Ovary (tissue), 9 donors: ENCODE results near the gene PPP1R18. TPM values are rescaled to one million over a fixed set of nuclear protein-coding genes. Genes with fewer than 3 reads are reported as not detected.

Source experiments
- DNase-seq, 5 donors: peaks; one replicate each; pipeline ENCODE4 v3.0.0-alpha.2; 2019 to 2020
- H3K27ac ChIP-seq, 2 donors: fragments of 200-600 bp; one replicate each; pipeline versions ENCODE4 v1.5.1 to v1.8.0; 2019 to 2022
- H3K27me3 ChIP-seq: fragments of 200-600 bp; one replicate; pipeline ENCODE4 v1.8.0; 2022
- H3K36me3 ChIP-seq: fragments of 200-600 bp; sonication (generic); one replicate; pipeline ENCODE4 v1.5.1; 2019
- H3K4me1 ChIP-seq: one replicate; pipeline ENCODE4 v1.8.1; 2013; ENCODE audit warnings: mild to moderate bottlenecking, moderate library complexity; ENCODE audit not compliant: insufficient read depth
- H3K4me3 ChIP-seq: fragments of 200-600 bp; sonication (generic); one replicate; pipeline ENCODE4 v1.5.1; 2017
- H3K9me3 ChIP-seq, 2 donors: fragments of 200-600 bp in 1 of 2; sonication (generic) in 1 of 2; one replicate each; pipeline versions ENCODE4 v1.5.1 to v1.8.1; 2013 to 2019; ENCODE audit warnings: mild to moderate bottlenecking in 1 of 2, moderate library complexity in 1 of 2
- CTCF ChIP-seq, 3 donors: fragments of 450-650 bp in 2 of 3; fragments of 200-600 bp in 1 of 3; IDR thresholded peaks; one replicate each; pipeline versions ENCODE4 v1.5.1 to v1.8.0; 2016 to 2022; ENCODE audit warnings: antibody characterized with exemption in 3 of 3, mild to moderate bottlenecking in 1 of 3
- EP300 ChIP-seq: sonication (generic); formaldehyde crosslinking; IDR thresholded peaks from one replicate; pipeline ENCODE4 v1.6.1; 2017; ENCODE audit warnings: antibody characterized with exemption
- POLR2A ChIP-seq: fragments of 450-650 bp; IDR thresholded peaks from one replicate; pipeline ENCODE4 v1.6.1; 2017; ENCODE audit warnings: antibody characterized with exemption, mild to moderate bottlenecking, moderate library complexity
- WGBS, 3 donors: extraction: QIAGEN DNeasy Blood & Tissue Kit in 1 of 3; methylation state at CpG; one replicate each; pipeline versions ENCODE4 v1.1.5 to v1.1.7; 2013 to 2017; 5-methylcytosine and 5-hydroxymethylcytosine counted together
- intact Hi-C, 4 donors: fragments of 100-400 bp; cut with DNase I; formaldehyde crosslinking; loops; one replicate each; pipeline versions ENCODE4 v1.11.0 to v1.15.1; 2022 to 2023
- polyA plus RNA-seq, 2 donors: library from polyadenylated mRNA; stranded (reverse); fragments of 200-250 nt in 1 of 2; fragments of 350-450 nt in 1 of 2; fragmentation: Illumina TruSeq in 1 of 2; extraction: RNeasy Lipid Tissue Mini Kit (QIAGEN cat#74804) in 1 of 2; gene quantifications; one replicate each; pipeline ENCODE4 v1.2.3, GENCODE V29; 2013 to 2014
- total RNA-seq, 7 donors: library from RNA; depleted of rRNA in 2 of 7; stranded (reverse); fragments of >200 nt in 2 of 7; fragmentation: NEBNext Ultra II Directional in 3 of 7; extraction: Animal tissue kit (Norgen Biotek cat#: 25700) in 3 of 7; gene quantifications; one replicate each; pipeline versions ENCODE4 v1.1.0 to v1.2.4, GENCODE V29; 2016 to 2023
- donor health status: DM: no; HTN: no; CAD: no; lungs with moderate emphysema.
- donor health status: DM: no; HTN: no; CAD: no.
- donor health status: Bipolar disorder and iron deficiency.
- donor health status: DM: yes; HTN: yes; CAD: no.
- donor health status: DM: no; HTN: no; CAD: no.
- donor health status: DM: yes; HTN: yes; CAD: no.

Gene PPP1R18
- total and polyA plus RNA-seq, 9 donors: 14.7 to 95.9 (median 56.0) TPM

- no peaks in the 10 kb centered on the region for H3K9me3 ChIP-seq
- WGBS, 3 donors: 56 to 61% (median 58%) methylated on average over 30 of the region's 30 CpGs
- no peaks in the 10 kb centered on the region for H3K4me1 ChIP-seq
- H3K27ac ChIP-seq: no peak overlapping the region
- DNase-seq: peak in 4 of 5 donors; percentile 60 to 72 (median 64)
- no peak overlapping the region for H3K4me3 ChIP-seq
- TF ChIP-seq EP300: no peak
- no peak for TF ChIP-seq POLR2A
- TF ChIP-seq CTCF (IDR thresholded peaks at IDR 0.05): peak in 2 of 3 donors; percentile 17 to 35
- H3K36me3 ChIP-seq: no peaks in the 10 kb centered on the region
- H3K27me3 ChIP-seq: no peaks in the 10 kb centered on the region
- intact Hi-C loops: loop anchor here in 3 of 4 donors (10.0 kb wide), 2 partner anchors 144 to 186 kb away; no protein-coding TSS in a partner anchor
These were observed 44.4 kb upstream of the PPP1R18 start for GRCh38 chr6:30730601-30731435.

- no peak for TF ChIP-seq CTCF (IDR thresholded peaks at IDR 0.05)
- no peak for TF ChIP-seq POLR2A
- TF ChIP-seq EP300: no peak
- intact Hi-C loops: no loop called here
- Histone ChIP-seq H3K4me3 (no peak overlapping the region), H3K27ac (no peak overlapping the region), H3K9me3 (no peaks in the 10 kb centered on the region), H3K4me1 (no peaks in the 10 kb centered on the region), H3K27me3 (no peaks in the 10 kb centered on the region), H3K36me3 (no peaks in the 10 kb centered on the region)
- DNase-seq: no peak
- 36 to 38% (median 37%) methylated on average over 7 of the region's 7 CpGs for WGBS, 3 donors
These were observed 41.6 kb upstream of the PPP1R18 start for GRCh38 chr6:30727920-30728553.

GRCh38 chr6:30726506-30727413 is 40.3 kb upstream of the PPP1R18 start:
- intact Hi-C loops: no loop called here
- Histone ChIP-seq H3K9me3 (no peaks in the 10 kb centered on the region), H3K4me1 (no peaks in the 10 kb centered on the region), H3K27me3 (no peaks in the 10 kb centered on the region), H3K36me3 (no peaks in the 10 kb centered on the region), H3K4me3 (no peak overlapping the region), H3K27ac (no peak overlapping the region)
- no peak for TF ChIP-seq EP300
- TF ChIP-seq CTCF (IDR thresholded peaks at IDR 0.05): no peak
- DNase-seq: no peak
- WGBS, 3 donors: 70 to 80% (median 74%) methylated on average over 11 of the region's 11 CpGs
